Coronary artery (tissue), 2 donors: ENCODE measurements around the gene DNAJC10.
"Not testable (repeated sequence)": the region's sequence is repeated elsewhere in the genome, so short reads cannot be mapped to it uniquely, and the experiment has no call there.

Source experiments
- DNase-seq: peaks from one replicate; pipeline ENCODE4 v3.0.0-alpha.2; 2017; ENCODE audit warnings: low spot score
- H3K27ac ChIP-seq, 2 donors: fragments of 200-600 bp; sonication (generic); one replicate each; pipeline ENCODE4 v1.5.1; 2016 to 2019
- H3K4me3 ChIP-seq: fragments of 200-600 bp; sonication (generic); 2 replicates; pipeline ENCODE4 v1.5.1; 2016; ENCODE audit warnings: mild to moderate bottlenecking, moderate library complexity
- TF ChIP-seq, protein P1 (sequence below): fragments of 200-600 bp; sonication (generic); IDR thresholded peaks from one replicate; pipeline ENCODE4 v1.5.1; 2019; ENCODE audit warnings: antibody characterized with exemption

The DNAJC10 gene

DNA sequence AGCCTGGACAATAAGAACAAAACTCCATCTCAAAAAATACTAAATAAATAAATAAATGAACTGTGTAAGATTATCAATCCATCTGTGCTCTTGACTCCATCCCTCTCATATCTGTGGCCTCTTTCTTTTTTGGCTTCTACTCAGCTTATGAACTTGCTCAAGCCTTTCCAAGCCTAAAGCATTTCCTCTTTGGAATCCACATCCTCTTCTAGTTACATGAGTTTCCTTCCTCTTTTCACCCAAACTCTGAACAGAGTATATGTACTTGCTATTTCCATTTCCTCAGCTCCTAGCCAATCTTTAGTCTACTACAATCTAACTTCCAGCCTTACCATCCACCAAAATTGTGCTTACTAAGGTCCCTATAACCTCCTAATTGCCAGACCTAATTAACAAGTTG is 2.5 kb upstream of the DNAJC10 start:
- no peak overlapping the region for H3K4me3 ChIP-seq
- H3K27ac ChIP-seq = no peak overlapping the region
- TF ChIP-seq, protein P1, sequence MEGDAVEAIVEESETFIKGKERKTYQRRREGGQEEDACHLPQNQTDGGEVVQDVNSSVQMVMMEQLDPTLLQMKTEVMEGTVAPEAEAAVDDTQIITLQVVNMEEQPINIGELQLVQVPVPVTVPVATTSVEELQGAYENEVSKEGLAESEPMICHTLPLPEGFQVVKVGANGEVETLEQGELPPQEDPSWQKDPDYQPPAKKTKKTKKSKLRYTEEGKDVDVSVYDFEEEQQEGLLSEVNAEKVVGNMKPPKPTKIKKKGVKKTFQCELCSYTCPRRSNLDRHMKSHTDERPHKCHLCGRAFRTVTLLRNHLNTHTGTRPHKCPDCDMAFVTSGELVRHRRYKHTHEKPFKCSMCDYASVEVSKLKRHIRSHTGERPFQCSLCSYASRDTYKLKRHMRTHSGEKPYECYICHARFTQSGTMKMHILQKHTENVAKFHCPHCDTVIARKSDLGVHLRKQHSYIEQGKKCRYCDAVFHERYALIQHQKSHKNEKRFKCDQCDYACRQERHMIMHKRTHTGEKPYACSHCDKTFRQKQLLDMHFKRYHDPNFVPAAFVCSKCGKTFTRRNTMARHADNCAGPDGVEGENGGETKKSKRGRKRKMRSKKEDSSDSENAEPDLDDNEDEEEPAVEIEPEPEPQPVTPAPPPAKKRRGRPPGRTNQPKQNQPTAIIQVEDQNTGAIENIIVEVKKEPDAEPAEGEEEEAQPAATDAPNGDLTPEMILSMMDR = no peak
- no peak for DNase-seq

DNA sequence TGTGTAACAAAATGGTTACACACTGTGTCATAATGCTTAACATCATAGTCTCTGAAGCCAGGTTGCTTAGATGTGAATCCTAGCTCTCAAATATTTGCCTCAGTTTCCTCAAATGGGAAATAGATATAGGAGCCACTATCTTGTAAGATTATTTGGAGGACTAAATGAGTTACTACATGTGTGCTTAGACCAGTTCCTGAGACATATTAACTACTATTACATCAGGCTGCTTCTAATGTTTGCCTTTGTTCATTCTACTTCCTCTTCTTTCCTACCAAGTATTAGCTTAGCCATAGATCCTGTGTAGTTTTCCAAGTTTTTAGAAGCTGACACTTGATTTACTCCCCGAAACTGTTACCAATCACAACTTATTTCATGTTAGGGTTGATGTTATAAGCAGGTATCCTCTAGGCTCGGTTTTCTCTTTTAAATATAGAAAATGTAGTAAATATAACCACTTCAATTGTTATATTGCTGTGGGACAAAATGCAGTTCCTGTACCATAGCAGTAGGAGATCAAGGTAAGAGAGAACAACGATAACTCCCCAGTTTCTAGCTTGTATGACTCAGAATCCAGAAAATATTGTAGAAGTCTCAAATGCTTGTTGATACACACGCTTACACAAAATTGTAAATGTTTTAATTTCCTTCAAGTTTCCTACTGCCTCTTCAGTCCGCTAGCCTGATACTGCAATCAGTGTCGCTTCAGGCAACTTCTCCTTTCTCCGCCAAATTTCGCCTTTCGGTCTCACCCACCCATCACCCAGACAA is 751 bp upstream of the DNAJC10 start:
- DNase-seq = no peak
- Histone ChIP-seq H3K27ac (peak overlapping the region; percentile 83 to 92), H3K4me3 (peak overlapping the region; percentile 93)
- TF ChIP-seq, protein P1 = no peak

DNA sequence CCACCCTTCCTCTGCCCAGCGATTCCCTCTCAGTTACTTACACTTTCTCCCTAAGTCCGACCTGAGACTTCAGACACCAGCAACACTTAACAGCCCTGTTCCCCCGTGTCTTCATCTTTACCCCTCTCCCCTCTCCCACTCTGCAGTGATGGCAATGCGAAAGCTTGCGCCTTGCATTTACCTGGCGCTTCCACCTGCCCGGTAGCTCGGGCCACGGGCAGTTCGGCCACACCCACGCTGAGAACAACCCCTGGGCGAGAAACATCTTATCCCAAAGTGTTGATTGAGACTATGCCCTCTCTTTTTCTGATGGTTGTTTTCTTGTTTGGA is 558 bp downstream of the DNAJC10 start:
- Histone ChIP-seq H3K4me3 (peak overlapping the region; percentile 93), H3K27ac (peak overlapping the region; percentile 83 to 92)
- no peak for DNase-seq
- TF ChIP-seq, protein P1 = no peak

DNA sequence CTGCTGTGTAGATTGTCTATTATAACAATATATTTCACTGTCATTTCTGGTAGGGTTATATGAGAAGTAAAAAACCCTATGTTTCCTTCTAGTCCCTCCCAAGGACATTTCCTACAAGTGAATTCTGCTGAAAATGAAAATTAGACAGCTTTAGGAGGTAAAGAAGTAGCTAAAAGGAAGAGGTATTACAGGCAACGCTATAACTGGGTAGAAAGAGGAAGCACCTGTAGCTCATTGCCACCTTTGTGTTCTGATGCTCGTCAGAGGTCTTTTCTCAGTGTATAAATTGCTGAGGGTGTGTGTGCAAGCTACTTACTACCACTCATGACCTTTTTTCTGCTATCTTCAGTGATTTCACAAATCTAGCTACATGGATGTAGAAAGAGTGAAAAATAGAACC is 1.4 kb downstream of the DNAJC10 start:
- Histone ChIP-seq H3K27ac (peak overlapping the region; percentile 43 to 54), H3K4me3 (peak overlapping the region; percentile 29)
- DNase-seq = no peak
- TF ChIP-seq, protein P1 = no peak

DNA sequence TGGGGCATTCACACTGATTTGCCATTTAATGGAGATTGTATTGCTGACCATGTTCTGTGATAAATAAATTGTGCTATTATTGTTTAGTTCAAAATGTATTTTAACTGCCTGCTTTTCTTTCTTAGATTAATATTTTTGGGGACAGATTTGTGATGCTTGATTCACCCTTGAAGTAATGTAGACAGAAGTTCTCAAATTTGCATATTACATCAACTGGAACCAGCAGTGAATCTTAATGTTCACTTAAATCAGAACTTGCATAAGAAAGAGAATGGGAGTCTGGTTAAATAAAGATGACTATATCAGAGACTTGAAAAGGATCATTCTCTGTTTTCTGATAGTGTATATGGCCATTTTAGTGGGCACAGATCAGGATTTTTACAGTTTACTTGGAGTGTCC is 1.8 kb downstream of the DNAJC10 start:
- peak overlapping the region; percentile 43 to 54 for H3K27ac ChIP-seq
- TF ChIP-seq, protein P1 = no peak
- no peak for DNase-seq
- peak overlapping the region; percentile 29 for H3K4me3 ChIP-seq

DNA sequence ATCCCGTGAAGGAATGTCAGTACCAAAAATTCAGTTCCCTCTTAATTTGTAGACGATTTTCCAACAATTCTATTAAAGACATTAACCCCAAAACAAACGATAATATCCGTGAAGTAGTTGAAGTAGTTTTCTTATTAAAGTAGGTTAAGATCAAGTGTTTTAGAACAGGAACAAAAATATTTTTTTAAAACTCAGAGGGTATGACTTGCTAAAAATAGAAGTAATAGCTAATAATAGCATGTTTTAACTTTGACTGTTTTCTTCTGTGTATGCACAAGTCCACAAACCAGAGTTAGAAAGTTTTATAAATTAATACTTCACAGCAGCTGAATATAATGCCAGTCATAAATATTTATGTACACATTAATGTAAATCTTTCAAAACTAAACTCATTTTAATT is 2.4 kb downstream of the DNAJC10 start:
- TF ChIP-seq, protein P1 = no peak
- H3K27ac ChIP-seq = peak overlapping the region in 1 of 2 donors; percentile 54
- no peak for DNase-seq
- no peak overlapping the region for H3K4me3 ChIP-seq

DNA sequence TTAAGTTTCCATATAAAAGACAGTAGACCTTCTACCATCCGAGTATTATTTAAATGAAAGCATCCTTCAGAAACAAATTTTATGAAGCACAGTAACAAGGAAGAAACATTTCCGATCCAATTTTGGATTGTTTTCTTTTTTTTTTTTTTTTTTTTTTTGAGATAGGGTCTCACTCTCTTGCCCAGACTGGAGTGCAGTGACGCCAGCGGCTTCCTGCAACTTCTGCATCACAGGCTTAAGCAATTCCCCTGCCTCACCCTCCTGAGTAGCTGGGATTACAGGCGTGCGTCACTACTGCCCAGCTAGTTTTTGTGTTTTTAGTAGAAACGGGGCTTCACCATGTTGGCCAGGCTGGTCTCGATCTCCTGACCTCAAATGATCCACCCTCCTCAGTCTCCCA is 3.1 kb downstream of the DNAJC10 start:
- not testable (repeated sequence) for H3K27ac ChIP-seq, H3K4me3 ChIP-seq, DNase-seq
